MG63 (cell line): ENCODE data around the gene PSTPIP1. TPM values are rescaled to one million over a fixed set of nuclear protein-coding genes. Genes with fewer than 3 reads are reported as not detected.

Experiments used
- DNase-seq: peaks from one replicate; pipeline ENCODE4 v3.0.0-alpha.2; 2020
- H3K27me3 ChIP-seq: fragments of 250-450 bp; sonication (Bioruptor Pico); 2 replicates; pipeline ENCODE4 v1.5.1; 2020; ENCODE audit warnings: mild to moderate bottlenecking, moderate library complexity
- H3K36me3 ChIP-seq: fragments of 250-450 bp; sonication (Bioruptor Pico); 2 replicates; pipeline ENCODE4 v1.5.1; 2020; ENCODE audit warnings: mild to moderate bottlenecking, moderate library complexity
- H3K4me3 ChIP-seq: fragments of 250-450 bp; sonication (Bioruptor Pico); 2 replicates; pipeline ENCODE4 v1.5.1; 2020; ENCODE audit warnings: mild to moderate bottlenecking, moderate library complexity
- H3K9me3 ChIP-seq: fragments of 250-450 bp; sonication (Bioruptor Pico); 2 replicates; pipeline ENCODE4 v1.5.1; 2020; ENCODE audit warnings: mild to moderate bottlenecking, moderate library complexity
- total RNA-seq: library from RNA; depleted of rRNA; stranded (reverse); fragments of >200 nt; shearing (Covaris generic); gene quantifications from 2 replicates; pipeline ENCODE4 v1.2.3, GENCODE V29; 2014; ENCODE audit warnings: low replicate concordance

The PSTPIP1 gene
- total RNA-seq, 1 experiment from 2014 or later: not detected

GRCh38 chr15:76973906-76974305 lies 21.0 kb upstream of the PSTPIP1 start:
- no peak for DNase-seq
- no peaks in the 10 kb centered on the region; the same call in 1 of the 2 replicates for H3K27me3 ChIP-seq
- H3K36me3 ChIP-seq: no peaks in the 10 kb centered on the region
- H3K4me3 ChIP-seq: no peak overlapping the region
- no peaks in the 10 kb centered on the region for H3K9me3 ChIP-seq

DNA sequence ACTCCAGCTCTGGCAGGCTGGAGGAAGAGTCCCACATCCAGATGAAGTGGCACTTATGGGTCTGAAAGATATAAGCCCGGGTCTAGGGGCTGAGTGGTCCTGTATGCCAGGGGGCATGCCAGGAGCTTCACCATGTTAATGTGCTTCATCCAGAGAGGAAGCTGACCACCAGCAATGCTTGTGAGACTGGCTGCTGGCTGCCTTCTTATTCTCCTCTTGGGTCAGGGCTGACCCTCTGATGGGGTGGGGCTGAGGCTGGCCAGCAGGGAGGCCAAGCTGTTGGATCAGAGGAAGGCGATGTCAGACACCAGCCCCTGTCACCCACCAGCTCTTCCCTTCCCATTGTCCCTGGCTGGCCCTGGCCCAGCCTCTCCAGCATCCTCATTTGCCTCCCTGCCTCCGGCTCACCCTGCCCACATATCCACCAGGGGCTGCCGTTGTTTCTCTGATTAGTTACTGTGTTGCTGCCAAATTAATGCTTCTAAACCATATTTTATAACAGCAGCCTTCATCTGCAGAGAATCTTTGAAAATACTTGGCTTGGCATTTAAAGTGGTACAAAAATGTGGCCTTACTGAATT lies 20.4 kb upstream of the PSTPIP1 start:
- H3K9me3 ChIP-seq: no peaks in the 10 kb centered on the region
- DNase-seq: no peak
- no peaks in the 10 kb centered on the region for H3K36me3 ChIP-seq
- H3K4me3 ChIP-seq: no peak overlapping the region
- no peaks in the 10 kb centered on the region; the same call in 1 of the 2 replicates for H3K27me3 ChIP-seq

DNA sequence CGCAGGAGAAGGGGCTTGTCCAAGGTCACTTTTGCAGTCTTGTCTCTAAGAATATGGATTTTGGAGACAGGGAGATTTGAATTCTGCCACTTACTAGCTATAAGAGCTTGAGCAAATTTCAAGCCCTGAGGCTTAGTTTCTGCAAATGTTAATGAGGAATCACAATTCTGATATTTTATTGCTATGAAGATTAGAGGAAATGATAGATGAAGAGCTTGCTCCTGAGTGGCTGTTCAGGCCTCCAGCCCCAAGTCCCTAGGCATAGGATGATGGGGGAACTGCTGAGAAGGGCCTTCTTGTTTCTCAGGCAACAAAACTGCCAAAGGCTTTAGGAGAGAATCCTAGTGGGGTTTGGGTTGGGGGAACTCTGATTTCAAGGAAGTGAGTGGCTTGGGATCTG lies 18.8 kb upstream of the PSTPIP1 start:
- Histone ChIP-seq H3K9me3 (no peaks in the 10 kb centered on the region), H3K36me3 (no peaks in the 10 kb centered on the region), H3K27me3 (no peaks in the 10 kb centered on the region), H3K4me3 (no peak overlapping the region)
- DNase-seq: no peak

- H3K27me3 ChIP-seq: no peaks in the 10 kb centered on the region
- no peak overlapping the region for H3K4me3 ChIP-seq
- DNase-seq: no peak
- H3K9me3 ChIP-seq: no peaks in the 10 kb centered on the region
- no peaks in the 10 kb centered on the region for H3K36me3 ChIP-seq
These were observed 18.2 kb upstream of the PSTPIP1 start for GRCh38 chr15:76976572-76977270.

DNA sequence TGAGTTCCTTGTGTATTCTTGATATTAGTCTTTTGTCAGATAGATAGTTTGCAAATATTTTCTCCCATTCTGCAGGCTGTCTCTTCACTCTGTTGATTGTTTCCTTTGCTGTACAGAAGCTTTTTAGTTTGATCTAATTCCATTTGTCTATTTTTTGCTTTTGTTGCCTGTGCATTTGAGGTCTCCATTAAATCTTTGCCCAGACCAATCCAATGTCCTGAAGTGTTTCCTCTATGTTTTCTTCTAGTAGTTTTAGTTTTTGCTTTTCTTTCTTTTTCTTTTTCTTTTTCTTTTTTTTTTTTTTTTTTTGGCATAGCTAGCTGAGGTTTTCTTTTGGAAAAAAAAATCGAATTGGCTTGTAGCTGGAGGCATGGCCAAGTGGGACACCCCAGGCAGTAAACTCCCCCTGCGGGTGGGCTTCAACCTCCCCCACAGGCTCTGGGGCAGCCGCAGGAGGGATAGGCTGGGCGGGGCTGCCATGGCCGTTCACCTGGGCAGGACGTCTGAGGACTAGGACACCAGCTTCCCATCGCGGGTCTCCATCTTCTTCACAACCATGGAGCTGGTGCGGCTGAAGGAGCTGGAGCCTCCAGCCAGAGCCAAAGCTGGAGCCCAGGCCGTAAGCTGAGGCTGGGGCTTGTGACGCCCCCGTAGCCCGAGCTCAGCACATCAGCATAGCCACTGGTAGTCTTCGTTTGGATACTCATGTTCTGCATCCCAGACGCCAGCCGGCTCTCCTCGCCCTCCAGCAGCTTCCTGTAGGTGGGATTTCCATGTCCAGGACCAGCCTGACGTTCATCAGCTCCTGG lies 16.2 kb upstream of the PSTPIP1 start:
- H3K4me3 ChIP-seq: no peak overlapping the region
- no peaks in the 10 kb centered on the region for H3K36me3 ChIP-seq
- H3K27me3 ChIP-seq: no peaks in the 10 kb centered on the region
- DNase-seq: no peak
- no peaks in the 10 kb centered on the region for H3K9me3 ChIP-seq

DNA sequence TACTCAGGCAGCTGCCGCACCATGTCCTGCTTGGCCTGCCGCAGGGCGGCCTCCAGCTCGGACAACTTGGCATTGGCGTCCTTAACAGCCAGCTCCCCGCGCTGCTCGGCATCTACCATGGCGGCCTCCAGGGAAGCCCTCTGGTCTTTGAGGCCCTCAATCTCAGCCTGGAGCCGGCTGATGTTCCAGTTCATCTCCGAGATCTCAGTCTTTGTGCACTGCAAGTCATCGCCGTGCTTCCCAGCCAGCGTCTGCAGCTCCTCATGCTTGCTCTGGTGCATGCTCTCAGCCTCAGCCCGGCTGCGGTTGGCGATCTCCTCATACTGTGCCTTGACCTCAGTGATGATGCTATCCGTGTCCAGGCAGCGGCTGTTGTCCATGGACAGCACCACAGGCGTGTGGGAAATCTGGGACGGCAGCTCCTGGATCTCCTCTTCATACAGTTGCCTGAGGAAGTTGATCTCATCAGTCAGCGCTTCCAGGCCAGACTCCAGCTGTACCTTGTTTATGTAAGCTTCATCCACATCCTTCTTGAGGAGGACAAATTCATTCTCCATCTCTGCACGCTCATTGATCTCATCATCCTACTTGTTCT lies 15.5 kb upstream of the PSTPIP1 start:
- no peak for DNase-seq
- Histone ChIP-seq H3K27me3 (no peaks in the 10 kb centered on the region), H3K36me3 (no peaks in the 10 kb centered on the region), H3K4me3 (no peak overlapping the region), H3K9me3 (no peaks in the 10 kb centered on the region)

GRCh38 chr15:76979996-76980520 lies 14.9 kb upstream of the PSTPIP1 start:
- no peak for DNase-seq
- Histone ChIP-seq H3K4me3 (no peak overlapping the region), H3K36me3 (no peaks in the 10 kb centered on the region), H3K27me3 (no peaks in the 10 kb centered on the region), H3K9me3 (no peaks in the 10 kb centered on the region)

- DNase-seq: no peak
- H3K36me3 ChIP-seq: no peaks in the 10 kb centered on the region
- no peaks in the 10 kb centered on the region for H3K27me3 ChIP-seq
- no peaks in the 10 kb centered on the region for H3K9me3 ChIP-seq
- H3K4me3 ChIP-seq: no peak overlapping the region
These were observed 12.6 kb upstream of the PSTPIP1 start for GRCh38 chr15:76982356-76982755.

- Histone ChIP-seq H3K9me3 (no peaks in the 10 kb centered on the region), H3K4me3 (no peak overlapping the region), H3K36me3 (no peaks in the 10 kb centered on the region), H3K27me3 (no peaks in the 10 kb centered on the region)
- DNase-seq: no peak
These were observed 12.2 kb upstream of the PSTPIP1 start for GRCh38 chr15:76982756-76983155.

GRCh38 chr15:76983590-76984375 lies 11.1 kb upstream of the PSTPIP1 start:
- Histone ChIP-seq H3K4me3 (no peak overlapping the region), H3K27me3 (no peaks in the 10 kb centered on the region), H3K9me3 (no peaks in the 10 kb centered on the region), H3K36me3 (no peaks in the 10 kb centered on the region)
- no peak for DNase-seq

GRCh38 chr15:76986743-76987142 lies 8.2 kb upstream of the PSTPIP1 start:
- DNase-seq: no peak
- Histone ChIP-seq H3K4me3 (no peak overlapping the region), H3K27me3 (no peaks in the 10 kb centered on the region), H3K9me3 (no peaks in the 10 kb centered on the region), H3K36me3 (no peaks in the 10 kb centered on the region)

- H3K27me3 ChIP-seq: no peaks in the 10 kb centered on the region
- no peaks in the 10 kb centered on the region for H3K9me3 ChIP-seq
- H3K4me3 ChIP-seq: no peak overlapping the region
- DNase-seq: no peak
- no peaks in the 10 kb centered on the region for H3K36me3 ChIP-seq
These were observed 7.7 kb upstream of the PSTPIP1 start for GRCh38 chr15:76987276-76987675.

- DNase-seq: no peak
- H3K36me3 ChIP-seq: no peaks in the 10 kb centered on the region
- H3K27me3 ChIP-seq: no peaks in the 10 kb centered on the region
- no peaks in the 10 kb centered on the region for H3K9me3 ChIP-seq
- no peak overlapping the region for H3K4me3 ChIP-seq
These were observed 6.7 kb upstream of the PSTPIP1 start for GRCh38 chr15:76987896-76988860.

GRCh38 chr15:76988867-76989780 lies 5.8 kb upstream of the PSTPIP1 start:
- H3K9me3 ChIP-seq: no peaks in the 10 kb centered on the region
- H3K36me3 ChIP-seq: no peaks in the 10 kb centered on the region
- H3K4me3 ChIP-seq: no peak overlapping the region
- H3K27me3 ChIP-seq: no peaks in the 10 kb centered on the region
- DNase-seq: no peak
